ENCODE measurements around the gene HOXC13.

HOXC13 gene

DNA sequence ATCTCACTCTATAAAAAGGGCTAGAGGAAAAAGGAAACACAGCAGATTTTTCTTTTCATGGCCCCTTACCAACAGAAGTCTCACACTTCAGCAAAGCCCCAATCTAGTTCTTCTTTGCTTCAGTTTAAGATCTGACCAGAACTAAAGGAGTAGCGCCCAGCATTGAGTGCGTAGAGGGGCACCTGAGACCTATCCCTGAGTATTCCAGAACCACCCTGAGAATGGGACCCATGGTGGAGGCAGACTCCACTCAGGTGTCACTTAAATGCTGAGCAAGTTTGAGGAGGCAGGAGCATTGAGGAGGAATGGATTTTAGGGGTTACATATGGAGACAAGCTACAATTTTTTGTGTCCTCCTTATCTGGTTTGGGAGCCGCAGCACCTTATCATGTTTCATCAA lies 32.5 kb downstream of the HOXC13 start:
- no peak for DNase-seq

DNA sequence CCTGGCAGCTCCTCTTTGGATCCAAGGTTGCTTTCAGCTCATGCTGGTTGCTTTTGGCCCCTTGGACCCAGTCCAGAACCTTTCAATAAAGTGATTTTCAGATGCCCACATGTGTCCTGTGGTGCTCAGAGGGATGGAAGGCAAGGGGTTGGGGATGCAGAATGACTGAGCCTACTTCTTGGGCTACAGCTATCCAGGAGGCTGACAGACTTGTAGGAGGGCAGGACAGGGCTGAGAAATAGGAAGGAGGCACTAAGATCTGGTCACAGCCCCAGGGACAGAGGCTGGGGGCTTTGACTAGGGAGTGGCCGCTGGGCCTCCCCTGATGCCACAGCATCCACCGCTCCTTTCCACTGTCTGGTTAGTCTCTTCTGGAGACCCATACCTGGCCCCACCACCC lies 33.1 kb downstream of the HOXC13 start:
- DNase-seq: no peak

GRCh38 chr12:53972152-53972702 lies 33.6 kb downstream of the HOXC13 start:
- no peak for DNase-seq

DNA sequence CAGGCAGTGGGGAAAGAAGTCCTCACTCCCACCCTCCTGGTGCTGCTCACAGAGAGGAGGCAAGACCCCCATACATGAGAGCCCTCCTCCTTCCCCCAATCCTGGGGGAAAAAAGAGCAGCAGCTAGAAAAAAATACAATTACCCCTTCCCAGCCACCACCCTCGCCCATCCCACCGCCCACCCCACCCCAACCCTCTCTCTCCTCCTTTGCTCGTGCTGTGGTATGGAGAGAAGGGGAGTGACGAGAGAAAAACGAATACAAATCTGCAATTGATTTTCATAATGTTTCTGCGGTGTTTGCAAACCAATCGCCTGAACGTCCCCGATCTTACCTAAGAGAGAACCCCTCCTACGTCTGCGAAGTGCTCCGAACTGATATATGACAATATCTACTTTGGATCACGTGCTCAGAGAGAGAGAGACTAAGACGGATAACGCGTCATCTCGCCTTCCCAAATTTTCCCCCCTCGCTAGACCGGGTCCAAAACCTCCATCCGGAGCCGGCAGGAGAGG lies 34.1 kb downstream of the HOXC13 start, which contains the start of gene HOXC11:
HOXC11 (plus strand) TSS at position 405 of the 514 bp plus-strand sequence. CDS start 116 bp downstream, outside the sequence.
- no peak for DNase-seq

GRCh38 chr12:53973236-53974042 lies 34.8 kb downstream of the HOXC13 start:
- DNase-seq: no peak

DNA sequence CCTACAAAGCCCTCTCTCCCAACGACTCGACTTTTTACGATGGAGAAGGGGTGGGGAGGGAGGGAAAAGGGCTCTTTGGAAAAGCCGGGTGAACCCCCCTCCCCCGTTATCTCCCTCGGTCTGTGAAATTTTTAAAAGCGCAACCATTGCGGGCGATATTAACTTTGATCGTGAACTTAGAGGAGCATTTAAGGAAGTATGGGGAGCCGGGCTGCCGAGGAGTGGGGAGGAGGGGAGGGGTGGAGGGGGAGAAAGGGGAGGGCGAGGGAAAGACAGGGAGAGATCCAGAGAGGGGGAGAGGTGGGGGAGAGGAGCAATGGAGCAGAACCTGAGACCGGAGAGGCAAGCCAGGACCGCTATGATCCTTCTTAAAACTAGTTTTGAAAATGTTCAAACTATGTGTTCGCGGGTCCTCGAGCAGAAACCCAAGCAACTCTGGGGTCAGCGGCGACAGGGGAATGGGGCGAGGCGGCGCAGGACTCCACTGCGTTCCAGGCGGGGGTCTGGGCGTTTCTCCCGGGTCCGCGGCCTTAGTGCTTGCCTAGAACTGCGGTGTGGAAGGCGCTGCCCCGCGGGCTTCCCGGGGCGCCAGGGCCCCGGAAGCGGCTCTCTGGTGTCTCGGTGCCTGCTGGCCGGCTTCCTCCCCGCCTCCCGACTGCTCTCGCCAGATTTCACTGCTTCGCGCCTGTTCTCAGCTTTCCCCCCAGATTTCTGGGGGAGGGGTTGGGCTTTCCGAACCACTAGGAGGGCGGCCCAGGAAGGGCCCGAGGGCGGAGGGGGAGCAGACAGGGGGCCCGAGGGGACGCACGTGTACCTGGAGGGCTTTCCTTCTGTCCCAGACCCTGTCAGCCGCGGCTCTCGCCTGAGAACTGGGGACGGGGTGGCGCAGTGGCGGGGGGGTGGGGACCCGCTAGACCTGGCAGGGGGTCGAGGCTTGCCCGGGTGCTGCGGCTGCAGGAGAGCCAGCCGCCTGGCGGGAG lies 35.7 kb downstream of the HOXC13 start, which contains the start of gene HOTAIR:
HOTAIR (minus strand) TSS at position 871 of the 980 bp plus-strand sequence.
- DNase-seq: no peak

- no peak for DNase-seq
Observed at GRCh38 chr12:53975064-53975471, 36.4 kb downstream of the HOXC13 start.

- DNase-seq: no peak
Observed at GRCh38 chr12:53975479-53976152, 37.0 kb downstream of the HOXC13 start.

GRCh38 chr12:53976172-53976822 lies 37.7 kb downstream of the HOXC13 start:
- no peak for DNase-seq

DNA sequence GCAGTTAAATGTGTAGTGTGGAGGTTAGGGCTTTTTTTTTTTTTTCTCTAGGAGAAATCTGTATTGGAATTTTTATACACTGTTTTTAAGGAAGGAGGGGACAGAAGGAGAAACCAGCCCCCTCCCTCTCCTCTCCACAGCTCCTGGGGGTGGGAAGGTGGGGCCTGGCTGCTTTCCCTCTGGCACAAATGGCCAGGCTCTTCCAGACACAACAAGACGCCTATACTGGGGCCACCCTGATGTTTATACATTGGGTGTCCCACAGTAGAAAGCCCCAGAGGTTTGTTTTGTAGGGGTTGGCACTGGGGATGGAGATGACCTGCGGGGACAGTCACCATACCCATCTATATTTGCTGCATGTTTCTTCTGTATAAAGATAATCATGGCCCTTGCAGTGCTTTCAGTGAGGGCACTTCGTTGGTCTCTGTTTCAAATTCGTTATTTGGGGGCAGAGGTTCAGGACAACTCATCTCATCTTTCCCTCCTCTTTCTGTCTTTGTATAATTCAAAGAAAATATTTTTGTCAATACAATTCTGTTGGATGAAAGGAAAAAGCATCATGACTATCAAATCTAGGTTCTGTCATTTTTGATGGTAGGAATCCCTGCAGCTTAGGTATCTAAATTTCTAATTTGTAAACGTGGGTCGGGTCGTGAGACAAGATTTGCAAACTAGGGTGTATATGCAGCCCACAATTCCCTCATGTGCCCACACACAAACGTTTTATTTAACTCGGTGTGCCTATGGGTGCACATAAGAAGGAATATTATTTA lies 38.4 kb downstream of the HOXC13 start:
- DNase-seq: no peak

DNA sequence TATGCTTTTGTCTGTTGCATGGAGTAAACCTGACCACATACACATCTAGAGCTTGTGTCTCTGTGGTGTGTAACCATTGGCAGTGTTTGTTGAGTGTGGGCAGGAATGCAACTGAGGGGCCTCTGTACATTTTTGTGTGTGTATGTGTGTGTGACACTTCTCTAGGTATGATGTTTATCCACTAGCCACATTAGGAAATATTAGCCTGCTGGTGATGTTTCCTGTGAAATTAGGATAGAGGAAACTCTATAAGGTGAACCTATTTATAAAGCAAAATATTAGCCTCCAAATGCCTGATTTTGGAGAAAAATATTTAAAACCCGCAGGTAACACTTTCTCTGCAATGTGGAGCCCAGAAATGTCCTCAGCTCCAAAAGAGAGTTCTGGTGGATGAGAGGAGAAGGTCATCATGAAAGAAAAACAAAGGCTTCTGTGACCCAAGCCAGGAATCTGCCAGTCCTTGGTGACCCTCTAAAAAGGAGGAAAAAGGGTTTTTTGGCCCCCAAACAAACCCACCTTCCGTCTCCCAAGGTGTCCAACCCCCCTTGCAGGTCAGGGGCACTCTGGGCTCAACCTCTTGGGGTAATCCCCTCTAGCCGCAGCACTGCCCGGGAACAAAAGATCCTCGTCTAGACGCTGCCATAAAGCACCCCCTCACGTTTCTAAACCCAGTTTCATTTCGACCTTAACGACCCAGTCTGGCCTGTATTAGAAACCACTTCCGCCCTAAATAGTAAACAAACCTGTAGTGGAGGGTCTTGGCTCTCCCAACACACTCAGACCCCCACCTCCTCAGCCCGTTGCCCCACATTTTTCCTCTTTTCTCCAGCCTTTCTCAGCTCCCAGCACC lies 39.2 kb downstream of the HOXC13 start:
- DNase-seq: no peak

DNA sequence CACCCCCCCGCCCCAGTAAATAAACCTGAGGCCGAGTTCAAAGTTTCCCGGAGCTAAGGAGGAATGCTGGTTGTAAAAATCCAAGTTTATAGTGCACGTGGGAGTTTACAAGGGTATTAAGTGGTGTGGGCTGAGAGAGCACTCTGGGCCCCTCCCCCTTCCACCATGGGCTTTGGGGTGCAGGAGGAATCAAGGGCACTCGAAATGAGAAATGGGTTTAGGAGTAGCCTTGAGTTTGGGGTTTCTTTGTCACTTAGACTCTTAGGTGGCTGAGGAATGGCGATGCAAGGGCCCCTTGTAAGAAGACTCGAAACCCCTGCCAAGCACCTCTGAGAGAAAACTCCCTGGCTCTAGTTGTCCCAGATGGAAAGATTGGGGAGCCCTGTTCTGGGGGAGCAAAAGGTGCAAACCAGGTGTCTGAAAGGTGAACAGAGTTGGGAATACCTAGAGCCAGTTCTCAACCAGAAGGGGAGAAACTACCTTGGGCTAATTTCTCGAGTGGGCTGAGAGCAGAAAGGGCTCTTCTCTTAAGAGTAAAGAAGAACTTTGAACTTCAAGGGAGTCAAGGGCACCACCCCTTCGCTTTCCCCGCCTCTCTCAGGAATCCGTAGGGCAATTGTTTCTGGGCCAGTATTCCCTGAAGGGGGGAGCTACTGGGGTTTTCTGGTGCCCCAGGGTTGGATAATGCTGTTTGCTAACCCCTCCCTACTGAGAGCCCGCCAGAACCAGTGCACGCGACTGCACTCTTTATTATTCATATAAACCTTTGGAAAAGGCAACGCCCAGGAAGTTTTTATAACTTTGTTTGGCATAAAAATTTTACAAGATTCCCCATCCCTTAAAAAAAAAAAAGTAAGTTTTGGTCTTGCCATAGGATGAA lies 40.1 kb downstream of the HOXC13 start:
- no peak for DNase-seq

- no peak for DNase-seq
Observed at GRCh38 chr12:53980104-53980801, 41.6 kb downstream of the HOXC13 start.

DNA sequence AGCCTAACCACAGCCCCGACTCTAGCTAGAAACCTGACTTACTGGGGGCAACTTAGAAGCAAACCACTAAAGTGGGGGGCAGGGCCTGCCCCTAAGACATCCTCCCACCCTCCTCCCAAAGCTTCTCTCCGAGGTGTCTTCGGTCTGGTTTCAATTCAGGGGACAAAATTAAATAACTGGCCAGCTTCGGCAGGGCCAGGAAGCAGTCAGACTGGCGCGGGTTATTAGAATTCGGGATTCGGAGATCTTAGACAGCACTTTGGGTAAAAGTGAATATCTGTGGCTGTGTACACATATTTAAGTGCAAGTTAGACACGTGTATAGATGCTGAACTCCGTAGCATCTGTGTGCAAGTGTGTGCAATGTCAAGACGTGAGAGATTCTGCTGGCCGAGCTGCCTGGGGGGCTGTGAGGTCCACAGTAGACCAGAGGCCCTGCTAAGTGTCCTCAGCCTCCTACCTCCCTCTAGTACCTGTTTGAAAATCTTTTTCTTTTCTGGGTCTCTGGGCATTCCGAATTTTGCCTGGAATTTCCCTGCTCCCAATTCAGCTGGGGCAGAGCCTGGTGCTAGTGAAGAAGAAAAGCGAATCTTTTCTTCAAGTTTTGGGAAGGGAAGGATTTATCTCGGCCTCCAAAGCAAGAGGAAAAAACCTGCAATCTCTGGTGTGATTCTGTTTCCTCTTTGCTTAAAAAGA lies 42.3 kb downstream of the HOXC13 start:
- DNase-seq: no peak

DNA sequence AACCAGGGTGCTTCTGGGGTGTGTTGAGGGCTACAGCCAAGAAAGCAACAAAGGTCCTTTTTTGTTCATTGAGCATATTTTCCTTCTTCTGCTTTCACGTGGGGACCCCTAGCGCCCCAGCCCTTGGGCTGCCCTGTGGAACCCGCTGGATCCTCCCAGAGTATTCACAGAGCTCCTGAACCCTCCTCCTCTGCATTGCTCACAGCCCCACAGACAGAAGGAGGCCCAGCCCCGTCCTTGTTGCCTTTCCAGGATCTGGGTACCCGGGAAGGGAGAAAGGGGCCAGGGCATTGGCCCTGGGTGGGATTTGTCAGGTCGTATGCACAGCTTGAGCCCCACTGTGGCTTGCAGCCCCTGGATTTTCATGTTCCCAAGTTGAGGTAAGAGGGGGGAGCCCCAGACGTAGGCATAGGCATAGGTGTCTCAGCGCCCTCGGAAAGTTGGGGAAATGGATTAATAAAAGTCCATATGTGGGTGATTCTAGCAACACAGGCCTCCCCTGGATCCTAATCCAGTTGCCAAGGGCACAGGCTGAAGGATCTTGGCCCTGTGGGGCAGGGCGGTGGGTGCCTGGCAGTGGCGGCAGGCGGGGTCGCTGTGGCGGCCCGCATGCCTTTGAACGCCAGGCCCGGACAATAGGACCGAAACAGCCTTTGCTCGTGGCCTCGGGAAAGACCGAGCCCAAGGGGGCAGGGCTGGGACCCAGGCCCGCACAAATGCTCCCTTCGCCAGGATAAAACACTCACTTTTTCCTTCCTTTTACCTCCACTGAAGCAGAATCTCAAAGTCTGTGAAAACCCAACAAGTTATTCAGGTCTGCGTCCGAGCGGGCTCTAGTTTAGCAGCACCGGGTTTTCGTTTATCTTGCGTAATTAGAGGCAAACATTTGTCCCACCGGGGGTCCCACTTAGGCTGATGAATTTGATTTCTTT lies 43.3 kb downstream of the HOXC13 start:
- no peak for DNase-seq
